Measurements from ENCODE around the gene C10orf62.
"Not testable (repeated sequence)": the region's sequence is repeated elsewhere in the genome, so short reads cannot be mapped to it uniquely, and the experiment has no call there.

DNA sequence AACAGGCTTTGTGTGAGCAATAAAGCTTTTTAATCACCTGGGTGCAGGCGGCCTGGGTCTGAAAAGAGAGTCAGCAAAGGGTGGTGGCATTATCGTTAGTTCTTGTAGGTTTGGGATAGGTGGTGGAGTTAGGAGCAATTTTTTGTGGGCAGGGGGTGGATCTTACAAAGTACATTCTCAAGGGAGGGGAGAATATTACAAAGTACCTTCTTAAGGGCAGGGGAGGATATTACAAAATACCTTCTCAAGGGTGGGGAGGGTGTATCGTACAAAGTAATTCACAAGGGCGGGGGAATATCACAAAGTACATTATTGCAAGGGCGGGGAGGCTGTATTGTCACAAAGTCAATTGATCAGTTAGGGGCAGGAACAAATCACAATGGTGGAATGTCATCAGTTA, 27.2 kb upstream of the C10orf62 start:
- TF ChIP-seq, protein P1, sequence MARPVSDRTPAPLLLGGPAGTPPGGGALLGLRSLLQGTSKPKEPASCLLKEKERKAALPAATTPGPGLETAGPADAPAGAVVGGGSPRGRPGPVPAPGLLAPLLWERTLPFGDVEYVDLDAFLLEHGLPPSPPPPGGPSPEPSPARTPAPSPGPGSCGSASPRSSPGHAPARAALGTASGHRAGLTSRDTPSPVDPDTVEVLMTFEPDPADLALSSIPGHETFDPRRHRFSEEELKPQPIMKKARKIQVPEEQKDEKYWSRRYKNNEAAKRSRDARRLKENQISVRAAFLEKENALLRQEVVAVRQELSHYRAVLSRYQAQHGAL (CRISPR knock-in tag; IDR thresholded peaks at IDR 0.05; ENCODE audit: not compliant biosample characterization), result not testable (repeated sequence)
- TF ChIP-seq RELA (CRISPR knock-in tag; IDR thresholded peaks at IDR 0.05); GABPA (IDR thresholded peaks at IDR 0.05; ENCODE audit: low read depth, low read length); GABPA (CRISPR knock-in tag; IDR thresholded peaks at IDR 0.05; ENCODE audit: low read depth); ZNF672 (CRISPR knock-in tag; IDR thresholded peaks at IDR 0.05); POLR2G (IDR thresholded peaks at IDR 0.05; ENCODE audit: low read depth, low read length); ZNF292 (CRISPR knock-in tag; IDR thresholded peaks at IDR 0.05; ENCODE audit: borderline replicate concordance, low read depth); ZNF33A (CRISPR knock-in tag; IDR thresholded peaks at IDR 0.05; ENCODE audit: borderline replicate concordance); DNMT1 (CRISPR knock-in tag; IDR thresholded peaks at IDR 0.05); ZMAT3 (CRISPR knock-in tag; conservative IDR thresholded peaks at IDR 0.05); KMT2B (CRISPR knock-in tag; IDR thresholded peaks at IDR 0.05): not testable (repeated sequence)
